Tibial nerve (tissue), 4 donors: ENCODE results near the gene TMEM43. TPM values are rescaled to one million over a fixed set of nuclear protein-coding genes. Genes with fewer than 3 reads are reported as not detected.

Source experiments
- DNase-seq, 2 donors: peaks; one replicate each; pipeline ENCODE4 v3.0.0-alpha.2; 2019; ENCODE audit warnings: low spot score in 2 of 2
- H3K27ac ChIP-seq, 4 donors: fragments of 200-600 bp; sonication (generic) in 3 of 4; one replicate each; pipeline ENCODE4 v1.5.1; 2017 to 2019; ENCODE audit warnings: mild to moderate bottlenecking in 1 of 4
- H3K27me3 ChIP-seq, 2 donors: fragments of 200-600 bp; sonication (generic) in 1 of 2; one replicate each; pipeline versions ENCODE4 v1.5.1 to v1.6.0; 2017 to 2019
- H3K36me3 ChIP-seq, 3 donors: fragments of 200-600 bp; sonication (generic); one replicate each; pipeline ENCODE4 v1.5.1; 2018 to 2019
- H3K4me1 ChIP-seq, 4 donors: fragments of 200-600 bp; sonication (generic) in 3 of 4; one replicate each; pipeline ENCODE4 v1.5.1; 2017 to 2019
- H3K4me3 ChIP-seq, 4 donors: fragments of 200-600 bp; sonication (generic) in 3 of 4; one replicate each; pipeline ENCODE4 v1.5.1; 2017 to 2019; ENCODE audit warnings: mild to moderate bottlenecking in 1 of 4, moderate library complexity in 1 of 4
- H3K9me3 ChIP-seq, 4 donors: fragments of 200-600 bp; sonication (generic) in 3 of 4; one replicate each; pipeline ENCODE4 v1.5.1; 2017 to 2019
- EP300 ChIP-seq, 2 donors: sonication (generic); formaldehyde crosslinking; IDR thresholded peaks; one replicate each; pipeline ENCODE4 v1.6.1; 2017; ENCODE audit warnings: antibody characterized with exemption in 2 of 2, mild to moderate bottlenecking in 1 of 2
- POLR2A ChIP-seq, 2 donors: fragments of 450-650 bp; IDR thresholded peaks; one replicate each; pipeline ENCODE4 v1.6.1; 2017; ENCODE audit warnings: antibody characterized with exemption in 2 of 2, mild to moderate bottlenecking in 2 of 2, moderate library complexity in 2 of 2
- WGBS, 2 donors: methylation state at CpG; one replicate each; pipeline ENCODE4 v1.1.5; 2018; 5-methylcytosine and 5-hydroxymethylcytosine counted together
- total RNA-seq, 4 donors: library from RNA; depleted of rRNA; stranded (reverse); fragments of >200 nt; gene quantifications; one replicate each; pipeline ENCODE4 v1.1.0, GENCODE V29; 2016
- TF ChIP-seq, protein P1 (sequence below), 5 experiments: fragments of 200-600 bp in 3 of 5; fragments of 450-650 bp in 2 of 5; sonication (generic) in 3 of 5; IDR thresholded peaks; one replicate each; pipeline ENCODE4 v1.5.1; 2016 to 2019; ENCODE audit warnings: antibody characterized with exemption in 5 of 5, mild to moderate bottlenecking in 3 of 5, moderate library complexity in 2 of 5

TMEM43 gene
- total RNA-seq, 4 donors from 2014 or later: 99.9 to 130 (median 120) TPM

DNA sequence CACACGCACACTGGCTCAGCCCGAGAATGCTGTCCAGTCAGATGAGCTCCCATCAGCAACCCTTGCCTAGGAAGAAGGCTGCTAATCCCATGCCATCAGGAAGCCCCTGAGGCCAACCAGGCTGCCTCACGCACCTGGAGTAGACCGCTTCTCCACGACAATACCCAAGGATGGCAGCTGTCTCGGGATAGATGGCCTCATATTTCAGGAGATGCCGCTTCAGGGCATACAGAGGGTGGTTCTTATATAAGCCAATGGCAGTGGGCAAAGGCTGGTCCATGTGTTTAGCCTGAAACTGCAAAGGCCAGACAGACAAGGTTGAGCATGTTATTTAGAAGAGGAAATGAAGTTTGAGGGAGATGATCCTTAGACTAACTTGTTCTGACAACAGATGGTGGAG, 31.3 kb downstream of the TMEM43 start:
- TF ChIP-seq EP300 (IDR thresholded peaks at IDR 0.05) (no peak), POLR2A (IDR thresholded peaks at IDR 0.05) (no peak)
- TF ChIP-seq, protein P1, sequence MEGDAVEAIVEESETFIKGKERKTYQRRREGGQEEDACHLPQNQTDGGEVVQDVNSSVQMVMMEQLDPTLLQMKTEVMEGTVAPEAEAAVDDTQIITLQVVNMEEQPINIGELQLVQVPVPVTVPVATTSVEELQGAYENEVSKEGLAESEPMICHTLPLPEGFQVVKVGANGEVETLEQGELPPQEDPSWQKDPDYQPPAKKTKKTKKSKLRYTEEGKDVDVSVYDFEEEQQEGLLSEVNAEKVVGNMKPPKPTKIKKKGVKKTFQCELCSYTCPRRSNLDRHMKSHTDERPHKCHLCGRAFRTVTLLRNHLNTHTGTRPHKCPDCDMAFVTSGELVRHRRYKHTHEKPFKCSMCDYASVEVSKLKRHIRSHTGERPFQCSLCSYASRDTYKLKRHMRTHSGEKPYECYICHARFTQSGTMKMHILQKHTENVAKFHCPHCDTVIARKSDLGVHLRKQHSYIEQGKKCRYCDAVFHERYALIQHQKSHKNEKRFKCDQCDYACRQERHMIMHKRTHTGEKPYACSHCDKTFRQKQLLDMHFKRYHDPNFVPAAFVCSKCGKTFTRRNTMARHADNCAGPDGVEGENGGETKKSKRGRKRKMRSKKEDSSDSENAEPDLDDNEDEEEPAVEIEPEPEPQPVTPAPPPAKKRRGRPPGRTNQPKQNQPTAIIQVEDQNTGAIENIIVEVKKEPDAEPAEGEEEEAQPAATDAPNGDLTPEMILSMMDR (IDR thresholded peaks at IDR 0.05): no peak

DNA sequence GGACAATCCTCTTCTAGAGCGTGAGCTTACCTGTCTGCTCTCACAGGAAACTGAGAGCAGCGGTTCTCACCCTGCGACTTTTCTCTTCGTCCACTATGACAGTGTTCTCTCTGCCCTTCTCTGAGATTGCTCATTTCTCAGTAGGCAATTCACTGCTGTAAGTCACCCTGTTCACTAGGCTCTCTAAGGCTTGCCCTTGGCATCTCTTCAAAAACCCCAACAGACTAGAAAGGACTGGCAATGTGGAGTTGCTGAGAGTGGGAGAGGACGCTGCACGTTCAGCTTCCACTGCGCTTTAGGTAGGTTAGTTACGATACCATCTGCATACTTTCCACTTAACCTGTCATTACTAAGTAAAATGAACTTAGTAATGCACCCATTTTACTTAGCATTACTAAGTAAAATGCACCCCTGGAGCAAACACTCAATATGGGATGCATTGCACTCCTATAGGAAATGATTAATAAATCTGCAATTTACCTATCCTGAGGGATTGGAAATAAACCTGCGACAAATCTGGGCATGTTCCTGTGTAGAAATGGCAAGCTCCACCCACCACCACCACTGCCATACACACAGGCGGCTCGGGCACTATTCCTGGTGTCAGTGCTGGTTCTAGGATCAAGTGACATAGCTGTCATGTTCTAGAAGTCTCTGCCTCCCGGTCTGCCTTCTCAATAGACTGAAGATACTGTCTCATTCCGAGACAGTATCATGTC, 32.1 kb downstream of the TMEM43 start:
- TF ChIP-seq, protein P1 (IDR thresholded peaks at IDR 0.05): no peak
- TF ChIP-seq POLR2A (IDR thresholded peaks at IDR 0.05): no peak
- TF ChIP-seq EP300 (IDR thresholded peaks at IDR 0.05): no peak
- Histone ChIP-seq H3K27me3 (no peaks in the 10 kb centered on the region), H3K4me1 (peaks cover 0 to 4% (median 0%) of the 10 kb centered on the region in 4 donors), H3K36me3 (peaks cover 5 to 93% (median 38%) of the 10 kb centered on the region in 3 donors), H3K9me3 (peaks cover 0 to 13% (median 7%) of the 10 kb centered on the region in 4 donors), H3K27ac (no peak overlapping the region), H3K4me3 (no peak overlapping the region)
- WGBS, 2 donors: 92 to 97% methylated on average over 13 of the region's 13 CpGs
- DNase-seq: no peak

More for the DNA sequence above, 31.3 kb downstream of the TMEM43 start:
- Histone ChIP-seq H3K36me3 (peaks cover 5 to 93% (median 38%) of the 10 kb centered on the region in 3 donors), H3K27ac (no peak overlapping the region), H3K4me1 (peaks cover 0 to 4% (median 0%) of the 10 kb centered on the region in 4 donors), H3K4me3 (no peak overlapping the region), H3K27me3 (no peaks in the 10 kb centered on the region), H3K9me3 (peaks cover 0 to 5% (median 3%) of the 10 kb centered on the region in 4 donors)
- 91 to 94% methylated on average over 7 of the region's 7 CpGs for WGBS, 2 donors
- DNase-seq: no peak

DNA sequence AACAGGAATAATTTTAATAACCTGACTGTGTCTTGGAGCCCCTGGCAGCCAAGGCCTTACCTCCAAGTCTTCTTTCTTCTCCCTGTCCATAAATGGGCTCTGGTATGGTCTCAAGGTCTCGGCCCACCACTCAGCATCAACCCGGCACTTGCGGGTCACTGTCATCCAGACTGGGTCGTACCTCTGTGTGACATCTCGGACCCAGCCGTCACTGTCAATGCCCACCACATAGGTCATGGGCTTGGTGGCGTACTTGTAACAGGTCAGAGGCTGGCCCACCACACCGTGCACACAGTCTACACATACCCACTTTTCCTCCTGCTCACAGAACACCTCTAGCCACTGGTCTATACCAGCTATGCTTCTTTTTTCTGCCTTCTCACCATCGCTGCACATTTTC, 33.1 kb downstream of the TMEM43 start:
- TF ChIP-seq EP300 (IDR thresholded peaks at IDR 0.05) (no peak), POLR2A (IDR thresholded peaks at IDR 0.05) (no peak)
- TF ChIP-seq, protein P1 (IDR thresholded peaks at IDR 0.05): no peak
- no peak overlapping the region for H3K27ac ChIP-seq
- H3K27me3 ChIP-seq: no peaks in the 10 kb centered on the region
- H3K9me3 ChIP-seq: peaks cover 0 to 22% (median 8%) of the 10 kb centered on the region in 4 donors
- DNase-seq: no peak
- no peak overlapping the region for H3K4me3 ChIP-seq
- peaks cover 0 to 4% (median 0%) of the 10 kb centered on the region in 4 donors for H3K4me1 ChIP-seq
- H3K36me3 ChIP-seq: peaks cover 5 to 93% (median 42%) of the 10 kb centered on the region in 3 donors
- WGBS, 2 donors: 99% methylated on average over 9 of the region's 9 CpGs

DNA sequence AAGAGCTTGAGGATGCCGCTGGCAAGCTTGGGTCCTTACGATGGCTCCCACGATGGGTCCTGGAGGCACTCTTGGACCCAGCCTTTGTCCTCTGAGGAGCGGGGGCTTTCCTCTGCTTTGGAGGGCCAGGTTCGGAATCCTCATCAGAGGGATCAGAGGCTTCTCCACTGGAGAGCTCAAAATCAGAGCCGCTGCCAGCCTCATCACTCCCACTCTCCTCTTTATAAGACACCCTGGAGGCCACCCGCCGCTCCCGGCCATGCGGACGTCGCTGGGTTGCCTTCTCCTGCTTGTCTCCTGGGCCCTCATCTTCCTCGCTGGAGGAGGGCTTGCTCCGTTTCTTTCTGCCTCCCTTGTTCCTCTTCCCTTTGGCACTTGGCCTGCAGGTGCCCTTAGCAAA, 33.5 kb downstream of the TMEM43 start:
- WGBS, 2 donors: 92 to 95% methylated on average over 14 of the region's 14 CpGs

DNA sequence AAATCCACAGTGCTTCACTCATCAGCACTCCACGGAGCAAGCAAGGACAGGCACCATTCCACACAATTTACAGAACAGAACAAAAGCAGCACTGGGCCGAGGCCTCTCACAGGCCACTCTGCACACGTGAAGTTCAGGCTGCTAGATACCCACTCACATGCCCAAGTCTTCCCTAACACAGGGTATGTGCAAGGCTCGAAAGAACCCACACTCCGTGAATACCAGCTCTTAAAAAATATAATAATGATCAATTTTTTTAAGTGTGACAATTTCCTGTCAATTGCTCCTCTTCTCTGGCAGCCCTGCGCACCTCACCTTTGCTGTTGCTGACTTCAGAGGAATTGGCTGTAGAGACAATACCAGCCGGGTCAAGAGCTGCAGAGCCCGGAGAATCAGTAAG, 34.6 kb downstream of the TMEM43 start:
- peaks cover 0 to under 1% (median 0%) of the 10 kb centered on the region in 4 donors for H3K4me1 ChIP-seq
- H3K27me3 ChIP-seq: no peaks in the 10 kb centered on the region
- peaks cover 5 to 93% (median 45%) of the 10 kb centered on the region in 3 donors for H3K36me3 ChIP-seq
- H3K9me3 ChIP-seq: peaks cover 0 to 22% (median 8%) of the 10 kb centered on the region in 4 donors
- DNase-seq: no peak
- H3K4me3 ChIP-seq: no peak overlapping the region
- 97 to 98% methylated on average over 8 of the region's 8 CpGs for WGBS, 2 donors
- no peak overlapping the region for H3K27ac ChIP-seq
- TF ChIP-seq EP300 (IDR thresholded peaks at IDR 0.05) (no peak), POLR2A (IDR thresholded peaks at IDR 0.05) (no peak)
- TF ChIP-seq, protein P1 (IDR thresholded peaks at IDR 0.05): no peak

More for the DNA sequence above, 33.5 kb downstream of the TMEM43 start:
- DNase-seq: no peak
- Histone ChIP-seq H3K4me1 (peaks cover 0 to 4% (median 0%) of the 10 kb centered on the region in 4 donors), H3K4me3 (no peak overlapping the region), H3K27me3 (no peaks in the 10 kb centered on the region), H3K9me3 (peaks cover 0 to 22% (median 8%) of the 10 kb centered on the region in 4 donors), H3K36me3 (peaks cover 5 to 93% (median 42%) of the 10 kb centered on the region in 3 donors), H3K27ac (no peak overlapping the region)
- no peak for TF ChIP-seq EP300 (IDR thresholded peaks at IDR 0.05)
